HFF-Myc (cell line): ENCODE measurements around the gene PRKD1.

Experiments used
- DNase-seq: peaks from one replicate; pipeline ENCODE4 v3.0.0-alpha.2; 2011; ENCODE audit warnings: low read depth; ENCODE audit errors: extremely low read depth
- H3K4me3 ChIP-seq: replicated peaks from 2 replicates; pipeline ENCODE4 v1.5.1; 2011; ENCODE audit warnings: low read depth, mild to moderate bottlenecking, control low read depth, low read length
- CTCF ChIP-seq: IDR thresholded peaks from 2 replicates; pipeline ENCODE4 v1.5.1; 2012; ENCODE audit warnings: mild to moderate bottlenecking, low read depth, low read length, control low read depth; ENCODE audit errors: missing control alignments

The PRKD1 gene

GRCh38 chr14:29895591-29896083 lies 32.0 kb downstream of the PRKD1 start:
- TF ChIP-seq CTCF: no peak
- H3K4me3 ChIP-seq: no peak overlapping the region
- DNase-seq: no peak

GRCh38 chr14:29893989-29894388 lies 33.7 kb downstream of the PRKD1 start:
- DNase-seq: no peak
- H3K4me3 ChIP-seq: no peak overlapping the region
- no peak for TF ChIP-seq CTCF

- no peak for TF ChIP-seq CTCF
- no peak for DNase-seq
- no peak overlapping the region for H3K4me3 ChIP-seq
These were observed 35.3 kb downstream of the PRKD1 start for GRCh38 chr14:29892327-29892726.

- no peak for TF ChIP-seq CTCF
- DNase-seq: no peak
- no peak overlapping the region for H3K4me3 ChIP-seq
These were observed 41.7 kb downstream of the PRKD1 start for GRCh38 chr14:29885988-29886387.

GRCh38 chr14:29868000-29868399 lies 59.6 kb downstream of the PRKD1 start:
- no peak for DNase-seq
- no peak overlapping the region for H3K4me3 ChIP-seq
- TF ChIP-seq CTCF: no peak

- H3K4me3 ChIP-seq: no peak overlapping the region
- TF ChIP-seq CTCF: no peak
- no peak for DNase-seq
These were observed 62.3 kb downstream of the PRKD1 start for GRCh38 chr14:29865299-29865698.

GRCh38 chr14:29861996-29862395 lies 65.7 kb downstream of the PRKD1 start:
- no peak for TF ChIP-seq CTCF
- H3K4me3 ChIP-seq: no peak overlapping the region
- no peak for DNase-seq
